HepG2 (cell line): ENCODE measurements around the gene EEF1AKMT3. TPM values are rescaled to one million over a fixed set of nuclear protein-coding genes. Genes with fewer than 3 reads are reported as not detected.
A peak's percentile ranks its signal among the peaks of the same experiment; 100 is the strongest.

Experiments
- CENPX ChIP-seq: sonication (generic); formaldehyde crosslinking; IDR thresholded peaks from 2 replicates; pipeline ENCODE4 v1.9.0; 2021; ENCODE audit warnings: mild to moderate bottlenecking, missing genetic modification reagents, moderate library complexity
- CSRNP2 ChIP-seq: sonication (generic); formaldehyde crosslinking; conservative IDR thresholded peaks from 2 replicates; pipeline ENCODE4 v1.8.0; 2022; ENCODE audit warnings: low read depth, missing genetic modification reagents
- KMT2B ChIP-seq: IDR thresholded peaks from 2 replicates; pipeline ENCODE4 v1.6.1; 2016; ENCODE audit warnings: missing genetic modification reagents, missing compliant biosample characterization
- MAX ChIP-seq: IDR thresholded peaks from 2 replicates; pipeline ENCODE4 v1.6.1; 2012; ENCODE audit warnings: inconsistent platforms
- MLLT10 ChIP-seq: sonication (generic); formaldehyde crosslinking; IDR thresholded peaks from 2 replicates; pipeline ENCODE4 v1.4.0; 2020; ENCODE audit warnings: missing genetic modification reagents
- RBM39 ChIP-seq: fragments of 200-400 bp; formaldehyde crosslinking; IDR thresholded peaks from one replicate; pipeline ENCODE4 v1.6.1; 2018; ENCODE audit warnings: antibody characterized with exemption, mild to moderate bottlenecking, low read depth, low read length; ENCODE audit not compliant: poor library complexity, severe bottlenecking
- XBP1 ChIP-seq: sonication (generic); formaldehyde crosslinking; IDR thresholded peaks from 2 replicates; pipeline ENCODE4 v1.5.0; 2020; ENCODE audit warnings: missing genetic modification reagents
- ZNF674 ChIP-seq: sonication (generic); formaldehyde crosslinking; IDR thresholded peaks from 2 replicates; pipeline ENCODE4 v1.5.0; 2020; ENCODE audit warnings: low read depth, mild to moderate bottlenecking, missing genetic modification reagents
- ZNF782 ChIP-seq: sonication (generic); formaldehyde crosslinking; IDR thresholded peaks from 2 replicates; pipeline ENCODE4 v1.4.0; 2020; ENCODE audit warnings: missing genetic modification reagents, mild to moderate bottlenecking, borderline replicate concordance
- polyA plus RNA-seq, 8 experiments: library from polyadenylated mRNA; depleted of rRNA in 3 of 8; stranded (reverse) in 7 of 8; unstranded in 1 of 8; fragments of >200 nt; fragmentation: Illumina TruSeq in 4 of 8; extraction: Trizol in 4 of 8; gene quantifications; 2 replicates each; pipeline versions ENCODE4 v1.2.1 to v1.2.3, GENCODE V29; 2011 to 2016; ENCODE audit warnings: low read depth in 4 of 8, missing spikeins in 1 of 8, mixed read lengths in 1 of 8; ENCODE audit not compliant: insufficient read depth in 1 of 8
- total RNA-seq, 5 experiments: library from RNA; depleted of rRNA; stranded (reverse); fragments of >200 nt; fragmentation: Illumina TruSeq; extraction: Trizol; gene quantifications; 2 replicates each; pipeline ENCODE4 v1.2.3, GENCODE V29; 2016; ENCODE audit warnings: low read depth in 1 of 5
- TF ChIP-seq, protein P1 (sequence below): sonication (generic); formaldehyde crosslinking; IDR thresholded peaks from one replicate; pipeline ENCODE4 v1.5.1; 2020; ENCODE audit warnings: mild to moderate bottlenecking, missing genetic modification reagents; ENCODE audit errors: not compliant biosample characterization
- TF ChIP-seq, protein P2 (sequence below): sonication (generic); formaldehyde crosslinking; IDR thresholded peaks from 2 replicates; pipeline ENCODE4 v1.5.1; 2020; ENCODE audit warnings: mild to moderate bottlenecking, missing genetic modification reagents

EEF1AKMT3 gene
- total and polyA plus RNA-seq, 2 of the 13 experiments (the other 11 are each of a cell fraction or from before 2014, with no cell fraction given), result 4.7 to 11.4 TPM

DNA sequence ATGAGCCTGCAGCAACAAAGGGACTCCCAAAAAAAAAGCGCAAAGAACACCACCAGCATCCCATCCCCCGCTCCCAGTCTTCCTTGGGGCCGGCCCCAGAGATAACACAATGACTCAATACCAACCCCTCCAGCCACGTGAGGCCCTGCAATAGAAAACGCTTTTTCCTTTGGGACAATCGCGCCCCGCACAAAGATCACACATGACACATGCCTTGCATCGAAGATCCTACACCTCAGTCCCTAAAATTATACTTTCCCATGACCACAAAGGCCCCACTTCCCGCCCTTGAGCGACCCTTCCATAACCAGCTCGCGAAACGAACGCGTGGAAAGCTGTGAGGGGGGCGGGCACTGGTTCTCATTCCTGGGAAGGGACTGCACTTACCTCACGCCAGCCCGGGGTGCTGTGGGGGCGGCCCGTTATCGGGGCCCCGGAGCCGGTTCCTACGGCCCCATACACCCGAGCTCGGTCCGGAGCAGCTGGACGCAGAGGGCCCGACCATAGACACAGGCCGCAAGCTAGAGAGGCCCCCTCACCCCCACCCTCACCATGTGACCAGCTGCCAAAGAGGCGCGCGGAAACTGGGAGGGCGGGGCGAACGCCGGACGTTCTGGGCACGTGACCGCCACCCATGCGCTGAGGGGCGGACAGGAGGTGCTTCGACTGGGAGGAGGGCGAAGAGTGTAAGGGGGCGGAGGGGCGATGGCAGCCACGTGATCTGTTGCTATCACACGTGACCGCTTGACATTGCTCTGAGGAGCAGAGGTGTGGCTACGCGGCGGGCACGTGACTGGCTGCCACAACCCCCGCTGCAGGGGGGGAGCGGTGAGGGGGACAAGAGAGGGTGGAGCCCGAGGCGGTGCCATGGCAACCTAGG, 20.4 kb upstream of the EEF1AKMT3 start, which contains the start of gene CDK4 (continued):
- TF ChIP-seq, protein P1, sequence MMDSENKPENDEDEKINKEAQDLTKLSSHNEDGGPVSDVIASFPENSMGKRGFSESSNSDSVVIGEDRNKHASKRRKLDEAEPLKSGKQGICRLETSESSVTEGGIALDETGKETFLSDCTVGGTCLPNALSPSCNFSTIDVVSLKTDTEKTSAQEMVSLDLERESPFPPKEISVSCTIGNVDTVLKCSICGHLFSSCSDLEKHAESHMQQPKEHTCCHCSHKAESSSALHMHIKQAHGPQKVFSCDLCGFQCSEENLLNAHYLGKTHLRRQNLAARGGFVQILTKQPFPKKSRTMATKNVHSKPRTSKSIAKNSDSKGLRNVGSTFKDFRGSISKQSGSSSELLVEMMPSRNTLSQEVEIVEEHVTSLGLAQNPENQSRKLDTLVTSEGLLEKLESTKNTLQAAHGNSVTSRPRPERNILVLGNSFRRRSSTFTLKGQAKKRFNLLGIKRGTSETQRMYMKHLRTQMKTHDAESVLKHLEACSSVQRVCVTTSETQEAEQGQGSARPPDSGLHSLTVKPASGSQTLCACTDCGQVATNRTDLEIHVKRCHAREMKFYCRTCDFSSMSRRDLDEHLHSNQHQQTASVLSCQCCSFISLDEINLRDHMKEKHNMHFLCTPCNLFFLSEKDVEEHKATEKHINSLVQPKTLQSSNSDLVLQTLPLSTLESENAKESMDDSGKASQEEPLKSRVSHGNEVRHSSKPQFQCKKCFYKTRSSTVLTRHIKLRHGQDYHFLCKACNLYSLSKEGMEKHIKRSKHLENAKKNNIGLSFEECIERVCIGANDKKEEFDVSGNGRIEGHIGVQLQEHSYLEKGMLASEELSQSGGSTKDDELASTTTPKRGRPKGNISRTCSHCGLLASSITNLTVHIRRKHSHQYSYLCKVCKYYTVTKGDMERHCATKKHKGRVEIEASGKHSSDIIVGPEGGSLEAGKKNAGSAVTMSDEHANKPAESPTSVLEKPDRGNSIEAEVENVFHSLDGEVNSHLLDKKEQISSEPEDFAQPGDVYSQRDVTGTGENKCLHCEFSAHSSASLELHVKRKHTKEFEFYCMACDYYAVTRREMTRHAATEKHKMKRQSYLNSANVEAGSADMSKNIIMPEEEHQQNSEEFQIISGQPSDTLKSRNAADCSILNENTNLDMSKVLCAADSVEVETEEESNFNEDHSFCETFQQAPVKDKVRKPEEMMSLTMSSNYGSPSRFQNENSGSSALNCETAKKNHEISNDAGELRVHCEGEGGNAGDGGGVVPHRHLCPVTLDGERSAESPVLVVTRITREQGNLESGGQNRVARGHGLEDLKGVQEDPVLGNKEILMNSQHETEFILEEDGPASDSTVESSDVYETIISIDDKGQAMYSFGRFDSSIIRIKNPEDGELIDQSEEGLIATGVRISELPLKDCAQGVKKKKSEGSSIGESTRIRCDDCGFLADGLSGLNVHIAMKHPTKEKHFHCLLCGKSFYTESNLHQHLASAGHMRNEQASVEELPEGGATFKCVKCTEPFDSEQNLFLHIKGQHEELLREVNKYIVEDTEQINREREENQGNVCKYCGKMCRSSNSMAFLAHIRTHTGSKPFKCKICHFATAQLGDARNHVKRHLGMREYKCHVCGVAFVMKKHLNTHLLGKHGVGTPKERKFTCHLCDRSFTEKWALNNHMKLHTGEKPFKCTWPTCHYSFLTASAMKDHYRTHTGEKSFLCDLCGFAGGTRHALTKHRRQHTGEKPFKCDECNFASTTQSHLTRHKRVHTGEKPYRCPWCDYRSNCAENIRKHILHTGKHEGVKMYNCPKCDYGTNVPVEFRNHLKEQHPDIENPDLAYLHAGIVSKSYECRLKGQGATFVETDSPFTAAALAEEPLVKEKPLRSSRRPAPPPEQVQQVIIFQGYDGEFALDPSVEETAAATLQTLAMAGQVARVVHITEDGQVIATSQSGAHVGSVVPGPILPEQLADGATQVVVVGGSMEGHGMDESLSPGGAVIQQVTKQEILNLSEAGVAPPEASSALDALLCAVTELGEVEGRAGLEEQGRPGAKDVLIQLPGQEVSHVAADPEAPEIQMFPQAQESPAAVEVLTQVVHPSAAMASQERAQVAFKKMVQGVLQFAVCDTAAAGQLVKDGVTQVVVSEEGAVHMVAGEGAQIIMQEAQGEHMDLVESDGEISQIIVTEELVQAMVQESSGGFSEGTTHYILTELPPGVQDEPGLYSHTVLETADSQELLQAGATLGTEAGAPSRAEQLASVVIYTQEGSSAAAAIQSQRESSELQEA (CRISPR knock-in tag), result peak; percentile 86
- 0 out of 2 replicates have a peak, but pooled peaks have one; percentile 17 for TF ChIP-seq XBP1 (CRISPR knock-in tag)
- TF ChIP-seq CSRNP2, result no peak
- TF ChIP-seq, protein P2, sequence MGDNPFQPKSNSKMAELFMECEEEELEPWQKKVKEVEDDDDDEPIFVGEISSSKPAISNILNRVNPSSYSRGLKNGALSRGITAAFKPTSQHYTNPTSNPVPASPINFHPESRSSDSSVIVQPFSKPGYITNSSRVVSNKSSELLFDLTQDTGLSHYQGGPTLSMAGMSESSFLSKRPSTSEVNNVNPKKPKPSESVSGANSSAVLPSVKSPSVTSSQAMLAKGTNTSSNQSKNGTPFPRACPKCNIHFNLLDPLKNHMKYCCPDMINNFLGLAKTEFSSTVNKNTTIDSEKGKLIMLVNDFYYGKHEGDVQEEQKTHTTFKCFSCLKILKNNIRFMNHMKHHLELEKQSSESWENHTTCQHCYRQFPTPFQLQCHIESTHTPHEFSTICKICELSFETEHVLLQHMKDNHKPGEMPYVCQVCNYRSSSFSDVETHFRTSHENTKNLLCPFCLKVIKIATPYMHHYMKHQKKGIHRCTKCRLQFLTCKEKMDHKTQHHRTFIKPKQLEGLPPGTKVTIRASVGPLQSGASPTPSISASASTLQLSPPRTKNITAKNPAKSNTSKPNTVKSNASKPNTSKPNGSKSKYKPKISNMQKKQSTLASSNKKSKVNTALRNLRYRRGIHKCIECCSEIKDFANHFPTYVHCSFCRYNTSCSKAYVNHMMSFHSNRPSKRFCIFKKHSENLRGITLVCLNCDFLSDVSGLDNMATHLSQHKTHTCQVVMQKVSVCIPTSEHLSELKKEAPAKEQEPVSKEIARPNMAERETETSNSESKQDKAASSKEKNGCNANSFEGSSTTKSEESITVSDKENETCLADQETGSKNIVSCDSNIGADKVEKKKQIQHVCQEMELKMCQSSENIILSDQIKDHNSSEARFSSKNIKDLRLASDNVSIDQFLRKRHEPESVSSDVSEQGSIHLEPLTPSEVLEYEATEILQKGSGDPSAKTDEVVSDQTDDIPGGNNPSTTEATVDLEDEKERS (CRISPR knock-in tag), result peak; percentile 40; the same call in 1 of the 2 replicates
- TF ChIP-seq ZNF674 (CRISPR knock-in tag), result peak; percentile 71; the same call in 1 of the 2 replicates
- TF ChIP-seq CENPX (CRISPR knock-in tag), result no peak
- peak; percentile 96 for TF ChIP-seq RBM39
- TF ChIP-seq MLLT10, result no peak
- peak; percentile 87; the same call in 1 of the 2 replicates for TF ChIP-seq ZNF782
- peak; percentile 86 for TF ChIP-seq KMT2B (CRISPR knock-in tag)
- peak; percentile 99 for TF ChIP-seq MAX
